Endothelial cell of umbilical vein (primary cell): ENCODE results near the gene FNDC1. TPM values are rescaled to one million over a fixed set of nuclear protein-coding genes. Genes with fewer than 3 reads are reported as not detected.

ENCODE experiments used
- BruUV-seq: library from RNA; stranded (reverse); fragments of 400-500 nt; replicated peaks from 2 replicates; lab custom pipeline; 2021; lab: Mats Ljungman, UMichigan
- CTCF ChIA-PET: fragments of 300-600, 350-600 bp; sonication (Branson Sonifier 250); formaldehyde crosslinking; loops from one replicate; lab custom pipeline; 2021; ENCODE audit warnings: antibody characterized with exemption, inconsistent platforms; lab: Charles Lee
- POLR2A ChIA-PET: fragments of 300-600, 350-600 bp; sonication (Branson Sonifier 250); formaldehyde crosslinking; loops from one replicate; lab custom pipeline; 2021; ENCODE audit warnings: antibody characterized with exemption, inconsistent platforms; lab: Charles Lee
- DNase-seq: peaks from one replicate; pipeline ENCODE4 v3.0.0-alpha.2; 2011; ENCODE audit warnings: low read depth, low spot score
- FAIRE-seq: peaks from 2 replicates; lab custom pipeline; 2011; peaks lifted over from hg19 to GRCh38; lab: Jason Lieb, UNC
- H2AFZ ChIP-seq: 2 replicates; pipeline ENCODE4 v1.6.0; 2012; ENCODE audit warnings: low read depth, low read length, control low read depth, inconsistent platforms
- H3K27ac ChIP-seq: 2 replicates; pipeline ENCODE4 v1.5.1; 2011; ENCODE audit warnings: low read depth, mild to moderate bottlenecking, control low read depth, low read length, moderate library complexity; ENCODE audit not compliant: insufficient read depth
- H3K27me3 ChIP-seq, 2 experiments: 2 replicates each; pipeline versions ENCODE4 v1.6.0 to v1.6.1; 2011; ENCODE audit warnings: low read length in 2 of 2, mixed read lengths in 1 of 2; ENCODE audit not compliant: control insufficient read depth in 2 of 2, insufficient read depth in 2 of 2
- H3K36me3 ChIP-seq, 2 experiments: 2 replicates in 1 of 2; 3 replicates in 1 of 2; pipeline ENCODE4 v1.5.1; 2011; ENCODE audit warnings: low read length in 2 of 2, mild to moderate bottlenecking in 1 of 2, moderate library complexity in 1 of 2; ENCODE audit not compliant: control insufficient read depth in 2 of 2, insufficient read depth in 2 of 2; ENCODE audit errors: extremely low read depth in 1 of 2
- H3K4me1 ChIP-seq: 3 replicates; pipeline ENCODE4 v1.5.1; 2011; ENCODE audit warnings: mild to moderate bottlenecking, low read length; ENCODE audit not compliant: control insufficient read depth, insufficient read depth; ENCODE audit errors: extremely low read depth
- H3K4me2 ChIP-seq: 2 replicates; pipeline ENCODE4 v1.6.1; 2011; ENCODE audit warnings: low read length, control low read depth, mixed read lengths; ENCODE audit not compliant: insufficient read depth
- H3K4me3 ChIP-seq, 3 experiments: fragments of 200-600 bp in 1 of 3; sonication (generic), shearing (Covaris generic) in 1 of 3; replicated peaks in 1 of 3; 2 replicates each; pipeline ENCODE4 v1.5.1; 2011 to 2016; ENCODE audit warnings: control low read depth in 3 of 3, low read length in 3 of 3, mild to moderate bottlenecking in 2 of 3, inconsistent platforms in 1 of 3, low read depth in 1 of 3, moderate library complexity in 1 of 3; ENCODE audit not compliant: insufficient read depth in 1 of 3
- H3K79me2 ChIP-seq: 2 replicates; pipeline ENCODE4 v1.6.0; 2012; ENCODE audit warnings: low read length, inconsistent platforms; ENCODE audit not compliant: control insufficient read depth, insufficient read depth
- H3K9ac ChIP-seq: replicated peaks from 2 replicates; pipeline ENCODE3; 2011; ENCODE audit warnings: low read length, control low read depth; ENCODE audit not compliant: insufficient read depth; ENCODE audit errors: extremely low read depth
- H3K9me1 ChIP-seq: replicated peaks from 3 replicates; pipeline ENCODE4 v1.6.0; 2011; ENCODE audit warnings: mild to moderate bottlenecking, low read length; ENCODE audit not compliant: control insufficient read depth, insufficient read depth; ENCODE audit errors: extremely low read depth
- H3K9me3 ChIP-seq: replicated peaks from 2 replicates; pipeline ENCODE4 v1.5.1; 2012; ENCODE audit warnings: low read length, inconsistent platforms; ENCODE audit not compliant: control insufficient read depth, insufficient read depth
- H4K20me1 ChIP-seq: replicated peaks from 2 replicates; pipeline ENCODE3; 2011; ENCODE audit warnings: mild to moderate bottlenecking, low read length; ENCODE audit not compliant: control insufficient read depth, insufficient read depth; ENCODE audit errors: extremely low read depth
- GATA2 ChIP-seq: IDR thresholded peaks from 2 replicates; pipeline ENCODE4 v1.7.0; 2011; ENCODE audit warnings: low read depth, mild to moderate bottlenecking, moderate library complexity, mixed read lengths, low read length; ENCODE audit not compliant: insufficient read length, insufficient read depth
- JUN ChIP-seq: IDR thresholded peaks from 2 replicates; pipeline ENCODE4 v1.6.1; 2011; ENCODE audit warnings: borderline replicate concordance, low read depth; ENCODE audit not compliant: insufficient read length, insufficient read depth
- MAX ChIP-seq: IDR thresholded peaks from 2 replicates; pipeline ENCODE4 v1.6.1; 2011; ENCODE audit not compliant: insufficient read depth, insufficient read length
- MYC ChIP-seq: IDR thresholded peaks from one replicate; pipeline ENCODE4 v1.6.1; 2011; ENCODE audit warnings: mild to moderate bottlenecking, low read depth, low read length
- POLR2A ChIP-seq: IDR thresholded peaks from 2 replicates; pipeline ENCODE4 v1.6.1; 2012; ENCODE audit warnings: low read depth, mild to moderate bottlenecking, control low read depth, low read length
- POLR2AphosphoS5 ChIP-seq: IDR thresholded peaks from 2 replicates; pipeline ENCODE4 v1.6.1; 2012; ENCODE audit warnings: low read depth, mild to moderate bottlenecking, control low read depth, low read length, moderate library complexity; ENCODE audit not compliant: insufficient read depth
- dilution Hi-C: fragments of 300-500 bp; cut with MboI; formaldehyde crosslinking; loops from one replicate; pipeline ENCODE4 v1.15.0; 2019; ENCODE audit warnings: low sequenced_read_pairs; ENCODE audit not compliant: extremely low pct_ligation_motif_present
- intact Hi-C: fragments of 100-400 bp; cut with micrococcal nuclease; formaldehyde crosslinking; loops from one replicate; pipeline ENCODE4 v1.10.0; 2022
- polyA plus RNA-seq, 4 experiments: library from polyadenylated mRNA; depleted of rRNA in 3 of 4; stranded (reverse) in 3 of 4; unstranded in 1 of 4; fragments of >200 nt; gene quantifications; 2 replicates each; pipeline versions ENCODE4 v1.2.1 to v1.2.3, GENCODE V29; 2011 to 2012; ENCODE audit warnings: missing spikeins in 1 of 4
- total RNA-seq: library from RNA; stranded (reverse); gene quantifications from 2 replicates; pipeline ENCODE4 v1.2.3, GENCODE V29; 2021

The FNDC1 gene
- total and polyA plus RNA-seq, 2 donors (not counting 3 experiments of a cell fraction or from before 2014, with no cell fraction given): 0.04 TPM; not detected in 1

- Histone ChIP-seq H3K4me1 (no peaks in the 10 kb centered on the region), H4K20me1 (no peaks in the 10 kb centered on the region), H3K4me2 (no peak overlapping the region), H3K27ac (no peak overlapping the region), H3K27me3 (no peaks in the 10 kb centered on the region), H3K9me1 (no peaks in the 10 kb centered on the region), H2AFZ (no peak overlapping the region), H3K79me2 (no peaks in the 10 kb centered on the region), H3K9me3 (no peaks in the 10 kb centered on the region), H3K36me3 (no peaks in the 10 kb centered on the region), H3K4me3 (no peak overlapping the region), H3K9ac (no peak overlapping the region)
- no peak for TF ChIP-seq POLR2AphosphoS5
- TF ChIP-seq JUN: no peak
- TF ChIP-seq GATA2: no peak
- no peak for TF ChIP-seq MAX
- no peak for TF ChIP-seq POLR2A
- no peak for TF ChIP-seq MYC
- intact Hi-C loops: no loop called here
- FAIRE-seq (no peak), DNase-seq (no peak)
- CTCF ChIA-PET: no interaction called here
- POLR2A ChIA-PET: no interaction called here
- no TSS peak for BruUV-seq
- dilution Hi-C loops: no loop called here
Observed at GRCh38 chr6:159193923-159194322, 24.7 kb downstream of the FNDC1 start.

- intact Hi-C loops: no loop called here
- Histone ChIP-seq H3K9me1 (no peaks in the 10 kb centered on the region), H3K4me2 (no peak overlapping the region), H3K79me2 (no peaks in the 10 kb centered on the region), H3K9me3 (no peaks in the 10 kb centered on the region), H3K4me1 (no peaks in the 10 kb centered on the region), H4K20me1 (no peaks in the 10 kb centered on the region), H3K4me3 (no peak overlapping the region), H3K9ac (no peak overlapping the region), H2AFZ (no peak overlapping the region), H3K27me3 (no peaks in the 10 kb centered on the region), H3K27ac (no peak overlapping the region), H3K36me3 (no peaks in the 10 kb centered on the region)
- TF ChIP-seq POLR2AphosphoS5: no peak
- no TSS peak for BruUV-seq
- POLR2A ChIA-PET: no interaction called here
- DNase-seq (no peak), FAIRE-seq (no peak)
- CTCF ChIA-PET: no interaction called here
- dilution Hi-C loops: no loop called here
Observed at GRCh38 chr6:159194421-159194820, 25.2 kb downstream of the FNDC1 start.
